ENCODE data around the gene OR52J3.

The OR52J3 gene

GRCh38 chr11:5092821-5093585 is 46.7 kb downstream of the OR52J3 start:
- H3K27ac ChIP-seq = no peak overlapping the region
- TF ChIP-seq CTCF (conservative IDR thresholded peaks at IDR 0.05) = no peak

GRCh38 chr11:5096011-5096410 is 49.7 kb downstream of the OR52J3 start:
- TF ChIP-seq CTCF (conservative IDR thresholded peaks at IDR 0.05) = no peak
- no peak overlapping the region for H3K27ac ChIP-seq
